ENCODE results near the gene SLC8A1.

The SLC8A1 gene

DNA sequence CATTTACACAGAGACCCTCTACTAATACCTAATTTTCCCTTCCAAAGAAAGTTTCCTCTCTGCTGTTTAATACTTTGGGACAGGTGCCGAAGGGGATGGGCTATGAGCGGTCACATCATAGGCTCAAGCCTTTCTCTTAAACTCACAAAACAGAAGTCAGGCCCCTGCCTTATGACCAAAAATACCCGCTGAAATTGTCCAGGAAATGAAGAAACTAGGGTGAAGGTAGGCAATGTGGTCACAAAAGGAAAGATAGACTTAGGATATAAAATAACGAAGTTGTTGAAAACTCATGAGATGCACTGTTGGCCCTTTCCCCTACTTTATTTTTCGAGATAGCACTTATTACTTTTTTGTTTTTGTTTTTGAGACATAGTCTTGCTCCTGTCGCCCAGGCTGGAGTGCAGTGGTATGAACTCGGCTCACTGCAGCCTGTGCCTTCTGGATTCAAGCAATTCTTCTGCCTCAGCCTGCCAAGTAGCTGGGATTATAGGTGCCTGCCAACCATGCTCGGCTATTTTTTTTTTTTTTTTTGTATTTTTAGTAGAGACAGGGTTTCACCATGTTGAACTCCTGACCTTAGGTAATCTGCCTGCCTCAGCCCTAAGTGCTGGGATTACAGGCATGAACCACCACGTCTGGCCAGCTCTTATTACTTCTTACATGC, 16.3 kb downstream of the SLC8A1 start:
- no peak for TF ChIP-seq CTCF (IDR thresholded peaks at IDR 0.05; ENCODE audit: insufficient read depth, missing control alignments)
- no peak for DNase-seq (ENCODE audit: insufficient read length, low spot score)
- FAIRE-seq: no peak

DNA sequence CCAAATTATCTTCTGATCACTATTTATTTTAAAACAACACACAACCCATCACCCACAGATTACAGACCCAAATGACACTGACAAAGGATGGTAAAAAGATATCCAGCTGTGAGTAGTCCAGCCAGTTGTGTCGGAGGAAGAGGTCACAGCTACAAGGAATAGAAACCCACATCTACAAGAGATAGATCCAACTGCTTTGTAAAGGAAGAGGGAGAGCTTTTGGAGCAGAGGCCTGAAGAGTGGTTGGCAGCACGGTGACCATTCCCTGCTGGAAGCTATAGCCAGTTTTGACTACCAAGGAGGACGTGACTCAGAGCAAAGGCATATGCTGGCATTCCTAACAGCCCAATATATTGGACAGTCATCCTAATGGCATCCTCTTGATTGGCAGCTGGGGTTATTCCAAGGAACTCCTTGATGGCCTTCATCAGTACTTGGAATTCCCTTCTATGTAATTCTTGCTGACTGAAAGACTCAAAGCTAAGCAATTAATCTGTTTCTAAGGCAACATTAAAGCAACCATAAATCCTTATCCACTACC, 17.1 kb downstream of the SLC8A1 start:
- DNase-seq (ENCODE audit: insufficient read length, low spot score) (no peak), FAIRE-seq (no peak)
- no peak for TF ChIP-seq CTCF (IDR thresholded peaks at IDR 0.05; ENCODE audit: insufficient read depth, missing control alignments)

DNA sequence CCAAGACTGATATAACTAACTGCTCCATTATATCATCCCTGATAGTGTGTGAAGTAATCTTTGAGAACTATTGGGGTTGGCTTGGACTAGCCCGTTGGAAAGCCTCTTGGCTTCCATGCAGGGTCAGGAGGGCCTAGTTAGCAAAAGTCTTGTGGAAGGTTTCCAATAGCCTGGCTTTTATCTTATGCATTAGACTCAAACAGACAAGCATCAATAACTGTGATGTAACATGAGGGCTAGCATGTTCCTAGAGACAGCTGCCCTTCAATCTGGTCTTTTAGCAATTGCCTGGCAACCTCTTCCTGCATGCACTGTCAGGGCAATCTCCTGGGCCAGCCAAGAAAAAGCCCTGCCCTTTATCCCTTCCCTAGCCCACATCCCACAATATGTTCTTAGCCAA, 18.2 kb downstream of the SLC8A1 start:
- DNase-seq (ENCODE audit: insufficient read length, low spot score) (no peak), FAIRE-seq (no peak)
- TF ChIP-seq CTCF (IDR thresholded peaks at IDR 0.05; ENCODE audit: insufficient read depth, missing control alignments): no peak

DNA sequence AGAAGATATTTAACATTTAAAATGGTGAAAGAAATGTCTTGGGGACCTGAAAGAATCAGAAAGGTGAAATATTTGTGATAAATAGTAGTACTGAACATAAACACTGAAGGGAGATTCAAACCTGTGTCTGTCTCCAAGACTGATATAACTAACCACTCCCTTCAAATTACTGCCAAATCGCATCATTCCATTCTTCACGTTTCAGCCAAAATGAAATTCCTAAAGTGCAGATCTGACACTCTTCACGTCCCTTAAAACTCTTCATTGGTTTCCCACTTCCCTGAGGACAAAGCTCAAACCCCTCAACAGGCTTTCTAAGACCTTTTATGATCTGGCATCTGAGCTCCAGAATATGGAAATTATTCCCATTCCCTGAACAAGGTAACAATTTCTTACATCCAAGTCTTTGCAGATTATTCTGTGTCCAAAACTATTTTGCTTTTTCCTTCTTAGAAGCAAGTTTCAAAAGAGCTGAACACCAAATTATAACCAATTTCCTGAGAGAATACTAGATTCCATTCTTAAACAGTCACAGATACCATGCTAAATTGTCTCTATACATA, 18.9 kb downstream of the SLC8A1 start:
- no peak for DNase-seq (ENCODE audit: insufficient read length, low spot score)
- peak; percentile 56 for FAIRE-seq
- TF ChIP-seq CTCF (IDR thresholded peaks at IDR 0.05; ENCODE audit: insufficient read depth, missing control alignments): no peak

GRCh38 chr2:40431600-40431955, 20.3 kb downstream of the SLC8A1 start:
- FAIRE-seq: no peak
- DNase-seq (ENCODE audit: insufficient read length, low spot score): no peak
- no peak for TF ChIP-seq CTCF (IDR thresholded peaks at IDR 0.05; ENCODE audit: insufficient read depth, missing control alignments)

DNA sequence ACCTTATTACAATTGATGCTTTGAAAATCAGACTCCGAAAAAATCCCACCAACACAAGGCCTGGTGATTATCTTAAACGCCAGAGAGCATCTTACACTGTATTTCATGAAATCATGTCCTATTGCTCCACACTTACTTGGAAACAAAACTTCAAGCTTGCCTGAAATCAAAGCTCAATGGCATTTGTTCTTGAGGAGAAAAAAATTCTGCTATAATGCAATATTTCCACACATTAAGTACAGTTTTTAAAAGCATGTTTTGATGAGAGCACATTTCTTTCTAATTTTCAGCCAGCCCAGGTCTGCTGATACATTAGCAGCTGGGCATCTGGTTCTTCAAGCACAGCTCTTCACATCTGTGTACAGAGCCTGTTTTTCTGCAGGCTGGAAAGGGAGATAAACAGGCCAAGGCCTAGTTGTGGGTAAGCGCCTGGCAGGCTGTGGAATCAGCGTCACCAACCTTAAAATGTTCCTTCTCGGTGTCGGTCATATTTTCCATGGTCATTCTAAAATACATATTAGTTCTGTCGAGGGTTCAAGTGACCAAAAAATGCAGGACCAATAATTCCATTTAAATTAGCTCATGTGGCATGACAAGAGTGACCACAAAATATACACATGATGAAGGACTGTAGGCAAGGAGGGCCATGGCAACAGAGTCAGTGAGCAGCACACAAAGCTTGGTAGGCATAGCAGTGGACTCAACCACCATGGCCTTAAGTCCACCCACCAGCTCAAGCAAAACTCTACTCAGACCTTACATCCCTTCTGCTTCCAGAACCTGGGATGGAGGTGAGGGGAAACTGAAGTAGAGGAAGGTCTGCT, 20.9 kb downstream of the SLC8A1 start:
- FAIRE-seq (no peak), DNase-seq (ENCODE audit: insufficient read length, low spot score) (no peak)
- no peak for TF ChIP-seq CTCF (IDR thresholded peaks at IDR 0.05; ENCODE audit: insufficient read depth, missing control alignments)
